Sciatic nerve (tissue), 2 donors: ENCODE data around the gene MAN2B2. TPM values are rescaled to one million over a fixed set of nuclear protein-coding genes. Genes with fewer than 3 reads are reported as not detected.

Experiments used
- ATAC-seq: fragments of 200-7000 bp; cut with Tn5 transposase; one replicate; pipeline ENCODE4 v1.9.1; 2020; ENCODE audit warnings: mild to moderate bottlenecking, moderate library complexity
- DNase-seq: peaks from one replicate; pipeline ENCODE4 v3.0.0-alpha.2; 2020; ENCODE audit warnings: low spot score
- intact Hi-C: fragments of 100-400 bp; cut with DNase I; formaldehyde crosslinking; loops from one replicate; pipeline ENCODE4 v1.14.2; 2022
- total RNA-seq: library from RNA; stranded (reverse); fragmentation: NEBNext Ultra II Directional; extraction: Animal tissue kit (Norgen Biotek cat#: 25700); gene quantifications from one replicate; pipeline ENCODE4 v1.2.1, GENCODE V29; 2021
- donor health status: DM: no; HTN: no; CAD: no.
- donor health status: DM: no; HTN: no; CAD: no.

MAN2B2 gene
- total RNA-seq, 1 donor from 2014 or later: 27.2 TPM

GRCh38 chr4:6607368-6608055 is 32.5 kb downstream of the MAN2B2 start:
- DNase-seq (no peak), ATAC-seq (no peak)
- intact Hi-C loops: no loop called here

- no peak for DNase-seq
- ATAC-seq: no peak
- intact Hi-C loops: no loop called here
These were observed 33.9 kb downstream of the MAN2B2 start for GRCh38 chr4:6608758-6609414.

- ATAC-seq (no peak), DNase-seq (no peak)
- intact Hi-C loops: no loop called here
These were observed 34.6 kb downstream of the MAN2B2 start for GRCh38 chr4:6609415-6610079.

DNA sequence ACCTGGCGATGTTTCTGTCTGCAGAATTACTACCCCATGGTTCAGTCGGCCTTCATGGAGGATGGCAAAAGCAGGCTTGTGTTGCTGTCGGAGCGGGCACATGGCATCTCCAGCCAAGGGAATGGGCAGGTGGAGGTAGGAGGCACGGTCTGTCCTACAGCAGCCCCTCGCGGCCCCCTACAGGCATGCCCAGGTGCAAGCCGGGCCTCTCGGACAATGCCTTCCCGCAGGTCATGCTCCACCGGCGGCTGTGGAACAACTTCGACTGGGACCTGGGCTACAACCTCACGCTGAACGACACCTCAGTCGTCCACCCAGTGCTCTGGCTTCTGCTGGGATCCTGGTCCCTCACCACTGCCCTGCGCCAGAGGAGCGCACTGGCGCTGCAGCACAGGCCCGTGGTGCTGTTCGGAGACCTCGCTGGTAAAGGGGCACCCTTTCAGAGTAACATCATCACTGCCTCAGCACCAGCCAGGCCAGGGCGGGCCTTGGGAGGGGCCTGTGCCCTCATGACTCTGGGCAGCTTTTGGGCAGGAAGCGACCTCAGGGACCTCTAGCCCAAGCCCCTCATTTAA is 36.0 kb downstream of the MAN2B2 start:
- DNase-seq (no peak), ATAC-seq (no peak)
- intact Hi-C loops: no loop called here

DNA sequence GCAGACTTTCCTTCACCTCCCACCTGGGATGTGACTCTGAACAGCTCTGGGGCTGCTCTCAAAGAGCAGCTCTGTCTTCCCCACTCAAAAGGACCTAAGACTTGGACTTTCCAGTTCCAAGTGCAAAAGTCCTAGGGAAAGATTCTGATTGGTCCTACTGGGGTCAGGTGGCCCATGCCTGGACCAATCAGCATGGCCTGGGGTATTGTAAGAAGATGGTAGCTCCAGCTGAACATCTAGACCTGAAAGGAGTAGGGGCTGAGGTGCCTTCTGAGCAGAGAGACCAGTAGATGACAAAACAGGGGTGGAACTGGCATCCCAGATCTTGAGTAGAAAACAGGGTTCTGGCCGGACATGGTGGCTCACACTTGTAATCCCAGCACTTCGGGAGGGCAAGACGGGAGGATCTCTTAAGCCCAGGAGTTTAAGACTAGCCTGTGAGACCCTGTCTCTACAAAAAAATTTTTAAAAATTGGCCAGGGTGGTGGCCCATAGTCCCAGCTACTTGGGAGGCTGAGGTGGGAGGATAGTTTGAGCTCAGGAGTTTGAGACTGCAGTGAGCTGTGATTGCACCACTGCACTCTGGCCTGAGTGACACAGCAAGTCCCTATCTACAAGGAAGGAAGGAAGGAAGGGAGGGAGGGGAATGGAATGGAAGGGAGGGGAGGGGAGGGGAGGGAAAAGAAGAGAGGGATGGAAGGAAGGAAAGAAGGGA is 38.1 kb downstream of the MAN2B2 start:
- intact Hi-C loops: no loop called here
- ATAC-seq (no peak), DNase-seq (no peak)

- intact Hi-C loops: no loop called here
- no peak for DNase-seq
- no peak for ATAC-seq
These were observed 39.0 kb downstream of the MAN2B2 start for GRCh38 chr4:6613676-6614651.

DNA sequence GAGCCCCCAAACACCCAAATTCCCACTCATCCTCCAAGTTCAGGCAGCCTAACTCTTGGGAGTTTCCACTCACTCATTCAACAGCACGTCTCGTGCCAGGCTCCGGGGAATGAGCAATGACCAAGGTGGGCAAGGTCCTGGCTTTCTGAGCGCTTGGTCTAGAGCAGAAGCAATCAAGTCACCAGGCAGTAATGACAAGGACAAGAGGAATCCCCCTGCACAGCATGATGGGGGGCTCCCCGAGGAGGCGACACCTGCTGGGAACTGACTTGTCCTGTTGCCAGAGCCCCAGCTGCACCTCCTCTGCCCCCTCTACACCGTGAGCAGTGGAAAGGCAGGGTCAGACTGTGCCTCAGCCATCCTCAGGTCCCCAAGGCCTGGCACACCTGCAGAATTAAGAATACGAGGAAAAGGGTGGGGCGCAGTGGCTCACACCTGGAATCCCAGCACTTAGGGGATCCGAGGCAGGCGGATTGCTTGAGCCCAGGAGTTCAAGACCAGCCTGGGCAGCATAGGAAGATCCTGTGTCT is 39.8 kb downstream of the MAN2B2 start:
- intact Hi-C loops: no loop called here
- DNase-seq (no peak), ATAC-seq (no peak)

GRCh38 chr4:6616087-6616995 is 41.4 kb downstream of the MAN2B2 start:
- DNase-seq (no peak), ATAC-seq (no peak)
- intact Hi-C loops: no loop called here

- intact Hi-C loops: no loop called here
- DNase-seq: no peak
- no peak for ATAC-seq
These were observed 42.3 kb downstream of the MAN2B2 start for GRCh38 chr4:6617246-6617645.

GRCh38 chr4:6618386-6619115 is 43.6 kb downstream of the MAN2B2 start:
- intact Hi-C loops: no loop called here
- ATAC-seq (no peak), DNase-seq (no peak)

- intact Hi-C loops: no loop called here
- ATAC-seq (no peak), DNase-seq (no peak)
These were observed 44.1 kb downstream of the MAN2B2 start for GRCh38 chr4:6619116-6619465.

- ATAC-seq (no peak), DNase-seq (no peak)
These were observed 44.7 kb downstream of the MAN2B2 start for GRCh38 chr4:6619466-6620255.

DNA sequence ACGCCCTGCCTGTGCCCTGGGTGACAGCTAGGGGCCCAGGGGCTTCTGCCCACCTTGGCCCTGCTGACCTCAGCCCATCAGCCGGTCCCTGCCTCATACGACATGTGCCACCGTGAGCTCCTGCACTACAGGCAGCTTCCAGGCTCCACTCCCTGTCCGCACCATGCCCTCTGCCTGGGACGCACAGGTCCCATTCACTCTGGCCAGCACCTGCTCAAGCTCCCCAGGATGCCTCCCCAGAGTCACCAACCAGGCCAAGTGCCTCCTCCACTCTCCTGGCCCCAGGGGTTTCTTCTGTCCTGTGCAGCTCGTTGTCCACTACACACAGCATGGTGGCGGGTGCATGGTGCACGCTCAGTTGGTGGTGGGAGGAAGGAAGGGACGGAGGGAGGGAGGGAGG is 45.3 kb downstream of the MAN2B2 start:
- intact Hi-C loops: no loop called here
- ATAC-seq (peak; percentile 20), DNase-seq (no peak)

More at GRCh38 chr4:6619466-6620255, 44.7 kb downstream of the MAN2B2 start:
- intact Hi-C loops: no loop called here

GRCh38 chr4:6620891-6621555 is 46.0 kb downstream of the MAN2B2 start:
- ATAC-seq (peak; percentile 33), DNase-seq (no peak)
- intact Hi-C loops: no loop called here

DNA sequence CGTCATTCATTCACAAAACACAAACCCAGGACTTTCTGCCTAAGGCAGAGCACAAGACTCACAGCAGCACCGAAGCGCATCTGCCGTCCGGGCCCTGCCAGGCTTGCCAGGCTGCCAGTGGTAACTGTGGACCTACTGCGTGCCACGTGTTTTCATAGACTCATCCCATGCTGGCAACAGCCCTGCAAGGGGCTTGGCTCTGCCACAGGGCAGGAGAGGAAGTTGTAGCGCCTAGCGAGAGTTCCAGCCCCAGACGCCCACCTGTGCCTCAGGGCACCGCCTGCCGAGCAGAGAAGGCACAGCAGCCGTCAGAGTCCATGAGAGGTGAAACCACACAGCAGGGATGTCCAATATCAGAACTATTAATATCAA is 46.6 kb downstream of the MAN2B2 start:
- no peak for ATAC-seq
- intact Hi-C loops: no loop called here
- no peak for DNase-seq
